ENCODE results near the gene HM13. TPM values are rescaled to one million over a fixed set of nuclear protein-coding genes. Genes with fewer than 3 reads are reported as not detected.
"Not testable (repeated sequence)": the region's sequence is repeated elsewhere in the genome, so short reads cannot be mapped to it uniquely, and the experiment has no call there.

HM13 gene
- total RNA-seq, 1 donor from 2014 or later: 53.3 TPM

GRCh38 chr20:31502884-31503673 is 11.2 kb upstream of the HM13 start:
- DNase-seq (ENCODE audit: low read depth, low spot score): not testable (repeated sequence)

DNA sequence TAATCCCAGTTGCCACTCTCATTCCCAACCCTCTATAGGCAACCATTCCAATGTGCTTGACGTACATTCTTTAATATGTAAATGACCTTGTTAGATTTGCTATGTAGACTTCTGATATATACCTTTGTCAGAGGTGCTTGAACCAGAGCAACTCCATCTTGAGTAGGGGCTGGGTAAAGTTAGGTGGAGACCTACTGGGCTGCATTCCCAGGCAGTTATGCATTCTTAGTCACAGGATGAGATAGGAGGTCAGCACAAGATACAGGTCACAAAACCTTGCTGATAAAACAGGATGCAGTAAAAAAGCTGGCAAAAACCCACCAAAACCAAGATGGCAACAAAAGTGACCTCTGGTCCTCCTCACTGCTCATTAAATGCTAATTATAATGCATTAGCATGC is 8.3 kb upstream of the HM13 start:
- DNase-seq (ENCODE audit: low read depth, low spot score): no peak

DNA sequence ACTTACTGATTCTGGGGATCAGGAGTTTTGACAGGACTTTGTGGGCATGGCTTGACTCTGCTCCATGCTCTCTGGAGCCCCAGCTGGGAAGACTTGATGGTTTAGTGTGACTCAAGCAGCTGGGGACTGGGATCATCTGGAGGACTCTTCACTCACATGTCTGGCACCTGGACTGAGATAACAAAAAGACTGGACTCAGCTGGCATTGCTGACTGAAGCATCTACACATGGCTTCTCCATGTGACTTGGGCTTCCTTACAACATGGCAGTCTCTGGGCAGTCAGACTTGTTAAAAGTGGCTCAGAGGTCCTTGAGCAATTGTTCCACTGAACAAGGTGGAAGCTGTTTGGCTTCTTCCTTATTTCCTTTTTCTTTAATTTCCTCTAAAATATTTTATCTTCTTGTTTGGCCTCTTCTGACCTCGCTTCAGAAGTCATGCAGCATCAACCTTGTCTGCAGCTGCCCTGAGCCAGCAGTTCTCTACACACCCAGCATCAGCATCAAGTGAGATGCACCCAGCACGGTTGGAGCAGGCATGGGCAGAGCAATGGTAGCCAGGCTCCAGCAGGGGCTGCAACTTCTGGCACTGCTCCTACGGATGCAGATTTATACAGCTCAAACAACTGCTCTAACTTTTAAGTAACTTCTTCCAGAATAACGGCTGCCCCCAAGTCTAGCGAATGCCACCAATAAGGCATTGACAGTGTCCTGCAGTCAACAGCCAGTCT is 5.6 kb upstream of the HM13 start:
- no peak for DNase-seq (ENCODE audit: low read depth, low spot score)

DNA sequence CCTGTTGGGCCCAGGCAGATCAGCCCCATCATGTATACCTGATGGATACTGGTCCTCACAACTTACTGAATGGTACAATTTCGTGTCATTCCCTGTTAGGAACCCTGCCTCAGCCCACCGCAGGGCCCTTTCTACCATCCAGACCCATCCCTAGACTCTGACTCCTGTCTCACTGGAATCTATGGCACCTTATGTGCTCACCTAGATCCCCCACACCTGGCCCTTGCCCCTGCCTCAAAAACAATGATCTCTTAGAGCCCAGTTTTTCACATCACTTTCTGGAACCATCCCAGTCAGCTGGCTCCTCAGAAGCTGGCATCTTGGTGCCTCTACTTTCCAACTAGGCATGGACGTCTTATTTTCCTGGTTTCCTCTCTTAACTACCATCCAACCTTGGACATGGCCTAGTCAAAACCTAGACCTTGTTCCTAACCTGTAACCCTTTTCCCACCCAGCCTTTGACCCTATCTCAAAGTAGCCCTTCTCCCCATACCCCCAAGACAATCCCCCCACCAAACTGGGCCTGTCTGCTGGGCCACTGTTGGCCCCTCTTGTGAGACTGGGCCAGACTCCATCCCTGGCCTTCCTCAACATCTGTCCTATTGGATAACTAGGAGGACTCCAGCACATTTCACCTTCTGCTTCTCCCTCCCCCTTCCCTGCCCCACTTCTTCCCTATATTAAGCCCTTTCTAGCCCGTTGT is 981 bp downstream of the HM13 start:
- DNase-seq (ENCODE audit: low read depth, low spot score): no peak

GRCh38 chr20:31515775-31516107 is 1.5 kb downstream of the HM13 start:
- DNase-seq (ENCODE audit: low read depth, low spot score): no peak

- no peak for DNase-seq (ENCODE audit: low read depth, low spot score)
Observed at GRCh38 chr20:31516166-31516565, 1.9 kb downstream of the HM13 start.

GRCh38 chr20:31516651-31517050 is 2.4 kb downstream of the HM13 start:
- no peak for DNase-seq (ENCODE audit: low read depth, low spot score)

GRCh38 chr20:31517373-31517772 is 3.1 kb downstream of the HM13 start:
- DNase-seq (ENCODE audit: low read depth, low spot score): peak; percentile 26

GRCh38 chr20:31521267-31521666 is 7.0 kb downstream of the HM13 start:
- not testable (repeated sequence) for DNase-seq (ENCODE audit: low read depth, low spot score)

GRCh38 chr20:31522731-31523130 is 8.5 kb downstream of the HM13 start:
- no peak for DNase-seq (ENCODE audit: low read depth, low spot score)

DNA sequence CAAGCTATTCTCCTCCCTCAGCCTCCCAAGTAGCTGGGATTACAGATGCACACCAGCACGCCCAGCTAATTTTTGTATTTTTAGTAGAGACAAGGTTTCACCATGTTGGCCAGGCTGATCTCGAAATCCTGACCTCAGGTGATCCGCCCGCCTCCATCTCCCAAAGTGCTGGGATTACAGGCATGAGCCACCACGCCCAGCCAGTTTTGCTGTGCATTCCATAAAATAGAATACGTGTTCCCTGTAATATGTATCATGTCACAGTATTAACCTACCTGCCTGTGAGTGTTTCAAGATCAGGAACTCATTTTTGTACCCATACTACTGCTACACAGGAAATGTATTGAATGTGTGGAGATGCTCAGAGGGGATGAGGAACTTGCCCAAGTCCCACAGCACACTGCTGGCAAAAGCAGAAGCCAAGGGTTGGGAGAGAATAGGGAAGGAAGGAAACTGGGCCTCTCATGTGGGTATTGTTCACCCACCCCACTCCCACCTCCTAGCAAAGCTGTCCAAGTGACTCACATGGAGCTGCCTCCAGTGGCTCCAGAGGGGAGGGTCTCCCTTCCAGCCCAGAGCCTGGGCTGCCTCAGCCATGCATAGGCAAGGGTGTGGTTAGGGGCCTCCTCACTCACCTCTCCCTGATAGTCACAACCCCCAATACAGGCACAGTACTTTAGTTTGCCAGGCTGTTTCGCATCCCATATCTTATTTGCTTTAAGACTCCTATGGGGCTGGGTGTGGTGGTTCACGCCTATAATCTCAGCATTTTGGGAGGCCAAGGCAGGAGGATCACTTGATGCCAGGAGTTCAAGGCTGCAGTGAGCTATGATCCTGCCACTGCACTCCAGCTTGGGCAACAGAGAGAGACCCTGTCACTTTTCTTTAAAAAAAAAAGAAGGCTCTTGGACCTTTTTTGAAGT is 9.4 kb downstream of the HM13 start:
- no peak for DNase-seq (ENCODE audit: low read depth, low spot score)

DNA sequence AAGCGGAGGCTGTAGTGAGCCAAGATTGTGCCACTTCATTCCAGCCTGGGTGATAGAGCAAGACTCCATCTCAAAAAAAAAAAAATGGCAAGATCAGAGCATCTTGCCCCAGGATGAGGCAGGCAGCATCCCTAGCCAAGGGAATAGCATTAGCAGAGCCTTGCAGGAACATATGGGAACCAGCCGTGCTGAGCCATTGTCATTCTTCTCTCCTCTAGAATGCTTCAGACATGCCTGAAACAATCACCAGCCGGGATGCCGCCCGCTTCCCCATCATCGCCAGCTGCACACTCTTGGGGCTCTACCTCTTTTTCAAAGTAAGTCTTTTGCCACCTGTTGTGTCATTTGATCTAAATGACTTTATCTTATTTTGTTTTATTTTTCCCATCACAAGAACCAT is 13.0 kb downstream of the HM13 start:
- no peak for DNase-seq (ENCODE audit: low read depth, low spot score)

- no peak for DNase-seq (ENCODE audit: low read depth, low spot score)
Observed at GRCh38 chr20:31535298-31535697, 21.1 kb downstream of the HM13 start.

- DNase-seq (ENCODE audit: low read depth, low spot score): no peak
Observed at GRCh38 chr20:31536575-31536974, 22.3 kb downstream of the HM13 start.

DNA sequence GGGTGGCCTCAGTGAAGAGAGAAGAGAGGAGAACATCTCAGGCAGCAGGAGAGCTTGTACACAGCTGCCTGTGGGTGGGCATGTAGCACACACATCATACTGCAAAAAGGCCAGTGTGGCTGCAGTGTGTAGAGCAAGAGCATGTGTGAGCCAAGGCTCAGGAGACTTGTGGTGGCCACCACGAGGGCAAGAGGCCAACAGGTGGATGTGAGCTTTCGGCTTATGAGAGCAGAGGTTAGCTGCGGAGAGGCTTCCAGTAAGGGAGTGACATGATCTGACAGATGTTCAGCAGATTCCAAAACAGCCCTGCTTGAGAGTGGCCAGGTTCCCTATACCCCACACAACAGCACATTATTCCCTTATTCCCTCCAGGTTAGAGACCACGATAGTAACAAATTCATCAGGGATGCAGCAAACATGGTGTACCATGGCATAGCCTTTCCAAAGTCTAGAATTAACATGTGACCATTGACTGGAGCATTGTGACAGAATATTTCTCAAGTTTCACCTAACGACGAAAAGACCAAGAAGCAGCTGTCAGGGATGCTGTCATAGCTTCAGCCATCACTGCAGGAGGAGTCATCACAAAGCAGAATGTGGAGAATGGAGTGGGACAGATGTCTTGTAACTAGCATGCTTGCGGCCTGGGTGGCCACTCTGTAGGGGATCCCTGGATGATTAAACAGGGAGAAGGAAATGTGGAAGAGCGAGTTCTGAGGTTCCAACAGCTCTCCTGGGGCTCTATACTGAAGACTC is 23.1 kb downstream of the HM13 start:
- no peak for DNase-seq (ENCODE audit: low read depth, low spot score)

DNA sequence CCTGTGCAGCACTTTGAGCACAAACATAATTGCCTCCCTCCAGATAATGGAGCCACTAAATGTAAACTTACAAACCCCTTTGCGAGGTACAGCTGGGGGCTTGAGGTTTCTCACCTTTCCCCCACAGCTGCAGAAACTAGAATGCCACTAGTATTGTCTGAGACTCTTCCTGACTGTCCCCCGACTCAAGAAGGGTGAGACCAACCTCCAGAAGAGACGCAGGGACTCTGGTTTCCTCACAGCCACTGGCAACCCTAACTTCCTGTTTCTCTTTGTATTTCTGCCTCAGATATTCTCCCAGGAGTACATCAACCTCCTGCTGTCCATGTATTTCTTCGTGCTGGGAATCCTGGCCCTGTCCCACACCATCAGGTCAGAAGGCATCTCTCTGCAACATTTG is 23.6 kb downstream of the HM13 start:
- no peak for DNase-seq (ENCODE audit: low read depth, low spot score)

- DNase-seq (ENCODE audit: low read depth, low spot score): no peak
Observed at GRCh38 chr20:31538326-31538725, 24.1 kb downstream of the HM13 start.

DNA sequence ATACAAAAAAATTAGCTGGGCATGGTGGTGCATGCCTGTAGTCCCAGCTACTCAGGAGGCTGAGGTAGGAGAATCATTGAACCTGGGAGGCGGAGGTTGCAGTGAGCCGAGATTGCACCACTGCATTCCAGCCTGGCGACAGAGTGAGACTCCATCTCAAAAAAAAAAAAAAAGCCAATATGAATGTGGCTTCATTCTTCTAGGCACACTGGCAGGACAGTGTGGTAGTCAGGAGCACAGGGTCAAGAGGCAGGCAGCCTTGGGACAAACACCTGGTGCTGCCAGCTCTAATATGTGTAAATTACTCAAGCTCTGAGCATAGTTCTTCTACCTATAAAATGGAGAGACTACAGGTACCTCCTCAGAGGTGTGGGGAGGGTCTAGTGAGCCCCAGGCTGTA is 25.4 kb downstream of the HM13 start:
- not testable (repeated sequence) for DNase-seq (ENCODE audit: low read depth, low spot score)

DNA sequence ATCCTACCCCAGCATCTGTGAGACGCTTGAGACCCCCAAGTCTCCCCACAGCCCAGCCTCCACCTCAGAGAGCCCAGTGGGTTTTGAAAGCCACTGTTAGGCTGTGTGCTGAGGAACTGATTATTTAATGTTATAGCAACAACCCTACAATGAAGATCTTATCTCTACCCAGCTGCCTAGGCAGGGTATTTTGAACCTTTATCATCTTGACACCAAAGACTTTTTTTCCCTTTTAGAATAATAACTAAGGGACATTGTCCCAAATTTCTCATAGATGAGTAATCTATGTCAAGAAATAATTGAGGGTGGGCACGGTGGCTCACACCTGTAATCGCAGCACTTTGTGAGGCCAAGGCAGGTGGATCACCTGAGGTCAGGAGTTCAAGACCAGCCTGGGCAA is 26.2 kb downstream of the HM13 start:
- DNase-seq (ENCODE audit: low read depth, low spot score): no peak

GRCh38 chr20:31542201-31542842 is 28.1 kb downstream of the HM13 start:
- DNase-seq (ENCODE audit: low read depth, low spot score): no peak

All from pulmonary artery endothelial cell (primary cell).